ENCODE measurements around the gene SYDE2. TPM values are rescaled to one million over a fixed set of nuclear protein-coding genes. Genes with fewer than 3 reads are reported as not detected.
A peak's percentile ranks its signal among the peaks of the same experiment; 100 is the strongest.
"Not testable (repeated sequence)": the region's sequence is repeated elsewhere in the genome, so short reads cannot be mapped to it uniquely, and the experiment has no call there.

Gene SYDE2
- total RNA-seq, 1 donor from 2014 or later = 5.9 TPM

- Mint-ChIP-seq H3K4me1 (peaks cover 17% of the 10 kb centered on the region), H3K9me3 (peaks cover 2% of the 10 kb centered on the region), H3K4me3 (no peak overlapping the region), H3K27me3 (ENCODE audit: low read depth) (no peaks in the 10 kb centered on the region), H3K27ac (ENCODE audit: unreplicated experiment) (no peak overlapping the region), H3K36me3 (ENCODE audit: low read depth) (no peaks in the 10 kb centered on the region)
- DNase-seq (ENCODE audit: low read depth, low spot score) = no peak
- no peak for TF ChIP-seq CTCF (conservative IDR thresholded peaks at IDR 0.05)
Measured at GRCh38 chr1:85149805-85150204, 51.0 kb downstream of the SYDE2 start.

- no peak overlapping the region for H3K4me3 Mint-ChIP-seq
- H3K36me3 Mint-ChIP-seq (ENCODE audit: low read depth) = no peaks in the 10 kb centered on the region
- DNase-seq (ENCODE audit: low read depth, low spot score) = no peak
- peaks cover 2% of the 10 kb centered on the region for H3K9me3 Mint-ChIP-seq
- no peak for TF ChIP-seq CTCF (conservative IDR thresholded peaks at IDR 0.05)
- no peak overlapping the region for H3K27ac Mint-ChIP-seq (ENCODE audit: unreplicated experiment)
- no peaks in the 10 kb centered on the region for H3K27me3 Mint-ChIP-seq (ENCODE audit: low read depth)
- H3K4me1 Mint-ChIP-seq = peaks cover 17% of the 10 kb centered on the region
Measured at GRCh38 chr1:85148524-85149250, 52.1 kb downstream of the SYDE2 start.

GRCh38 chr1:85146972-85147359 lies 53.9 kb downstream of the SYDE2 start:
- Mint-ChIP-seq H3K4me3 (no peak overlapping the region), H3K36me3 (ENCODE audit: low read depth) (no peaks in the 10 kb centered on the region), H3K9me3 (peaks cover 2% of the 10 kb centered on the region), H3K27me3 (ENCODE audit: low read depth) (no peaks in the 10 kb centered on the region), H3K27ac (ENCODE audit: unreplicated experiment) (no peak overlapping the region), H3K4me1 (peaks cover 12% of the 10 kb centered on the region)
- peak; percentile 53 for TF ChIP-seq CTCF (conservative IDR thresholded peaks at IDR 0.05)
- DNase-seq (ENCODE audit: low read depth, low spot score) = no peak

DNA sequence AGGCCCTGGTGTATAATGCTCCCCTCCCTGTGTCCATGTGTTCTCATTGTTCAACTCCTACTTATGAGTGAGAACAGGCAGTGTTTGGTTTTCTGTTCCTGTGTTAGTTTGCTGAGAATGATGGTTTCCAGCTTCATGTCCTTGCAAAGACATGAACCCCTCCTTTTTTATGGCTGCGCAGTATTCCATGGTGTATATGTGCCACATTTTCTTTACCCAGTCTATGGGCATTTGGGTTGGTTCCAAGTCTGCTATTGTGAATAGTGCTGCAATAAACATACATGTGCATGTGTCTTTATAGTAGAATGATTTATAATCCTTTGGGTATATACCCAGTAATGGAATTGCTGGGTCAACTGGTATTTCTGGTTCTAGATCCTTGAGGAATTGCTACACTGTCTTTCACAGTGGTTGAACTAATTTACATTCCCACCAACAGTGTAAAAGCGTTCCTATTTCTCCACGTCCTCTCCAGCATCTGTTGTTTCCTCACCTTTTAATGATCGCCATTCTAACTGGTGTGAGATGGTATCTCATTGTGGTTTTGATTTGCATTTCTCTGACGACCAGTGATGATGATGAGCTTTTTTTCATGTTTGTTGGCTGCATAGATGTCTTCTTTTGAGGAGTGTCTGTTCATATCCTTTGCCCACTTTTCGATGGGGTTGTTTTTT lies 54.4 kb downstream of the SYDE2 start:
- not testable (repeated sequence) for DNase-seq (ENCODE audit: low read depth, low spot score); H3K4me1 Mint-ChIP-seq; H3K9me3 Mint-ChIP-seq; H3K27ac Mint-ChIP-seq (ENCODE audit: unreplicated experiment); H3K4me3 Mint-ChIP-seq; H3K27me3 Mint-ChIP-seq (ENCODE audit: low read depth); H3K36me3 Mint-ChIP-seq (ENCODE audit: low read depth)

DNA sequence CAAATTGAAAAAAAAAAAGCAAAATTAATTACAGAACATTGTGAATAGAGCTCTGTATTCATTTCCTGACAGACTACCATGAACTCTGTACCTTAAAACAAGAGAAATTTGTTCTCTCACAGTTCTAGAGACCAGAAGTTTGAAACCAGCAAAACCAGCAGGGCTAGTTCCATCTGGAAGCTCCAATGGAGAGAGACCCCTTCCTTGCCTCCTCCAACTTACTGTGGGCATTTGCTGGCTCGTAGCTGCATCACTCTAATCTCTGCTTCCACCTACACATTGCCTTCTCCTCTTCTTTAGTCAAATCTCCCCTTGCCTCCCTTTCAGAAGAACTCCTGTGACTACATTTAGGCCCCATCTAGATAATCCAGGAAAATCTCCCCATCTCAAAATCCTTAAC lies 56.5 kb downstream of the SYDE2 start:
- Mint-ChIP-seq H3K4me3 (no peak overlapping the region), H3K27me3 (ENCODE audit: low read depth) (no peaks in the 10 kb centered on the region), H3K9me3 (peaks cover 2% of the 10 kb centered on the region), H3K36me3 (ENCODE audit: low read depth) (no peaks in the 10 kb centered on the region), H3K4me1 (no peaks in the 10 kb centered on the region), H3K27ac (ENCODE audit: unreplicated experiment) (no peak overlapping the region)
- no peak for DNase-seq (ENCODE audit: low read depth, low spot score)
- no peak for TF ChIP-seq CTCF (conservative IDR thresholded peaks at IDR 0.05)

- Mint-ChIP-seq H3K9me3 (peaks cover 2% of the 10 kb centered on the region), H3K36me3 (ENCODE audit: low read depth) (no peaks in the 10 kb centered on the region), H3K27me3 (ENCODE audit: low read depth) (no peaks in the 10 kb centered on the region), H3K4me3 (no peak overlapping the region), H3K4me1 (no peaks in the 10 kb centered on the region), H3K27ac (ENCODE audit: unreplicated experiment) (no peak overlapping the region)
- no peak for DNase-seq (ENCODE audit: low read depth, low spot score)
- no peak for TF ChIP-seq CTCF (conservative IDR thresholded peaks at IDR 0.05)
Measured at GRCh38 chr1:85142753-85143152, 58.1 kb downstream of the SYDE2 start.

DNA sequence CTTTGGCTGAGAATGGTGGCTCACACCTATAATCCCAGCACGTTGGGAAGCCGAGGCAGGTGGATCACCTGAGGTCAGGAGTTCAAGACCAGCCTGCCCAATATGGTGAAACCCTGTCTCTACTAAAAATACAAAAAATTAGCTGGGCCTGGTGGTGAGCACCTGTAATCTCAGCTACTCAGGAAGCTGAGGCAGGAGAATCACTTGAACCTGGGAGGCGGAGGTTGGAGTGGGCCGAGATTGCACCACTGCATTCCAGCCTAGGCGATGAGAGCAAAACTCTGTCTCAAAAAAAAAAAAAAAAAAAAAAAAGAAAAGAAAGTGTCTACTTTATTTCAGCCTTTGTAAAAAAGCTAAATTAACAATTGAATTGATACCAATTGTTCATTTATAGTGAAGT lies 62.4 kb downstream of the SYDE2 start:
- H3K27ac Mint-ChIP-seq (ENCODE audit: unreplicated experiment); H3K9me3 Mint-ChIP-seq: not testable (repeated sequence)

More for the DNA sequence above, 62.4 kb downstream of the SYDE2 start:
- not testable (repeated sequence) for H3K27me3 Mint-ChIP-seq (ENCODE audit: low read depth); H3K36me3 Mint-ChIP-seq (ENCODE audit: low read depth); H3K4me1 Mint-ChIP-seq; H3K4me3 Mint-ChIP-seq; DNase-seq (ENCODE audit: low read depth, low spot score)

All from neural crest cell (in vitro differentiated cells).